Suprapubic skin (tissue), 3 donors: ENCODE measurements around the gene INSYN2B.

ENCODE experiments used
- CTCF ChIP-seq, 2 donors: fragments of 200-600 bp in 1 of 2; fragments of 450-650 bp in 1 of 2; sonication (generic) in 1 of 2; IDR thresholded peaks; one replicate each; pipeline ENCODE4 v1.5.1; 2016 to 2019; ENCODE audit warnings: antibody characterized with exemption in 2 of 2, mild to moderate bottlenecking in 1 of 2, moderate library complexity in 1 of 2
- POLR2A ChIP-seq, 2 donors: fragments of 450-650 bp; IDR thresholded peaks; one replicate each; pipeline ENCODE4 v1.6.1; 2017; ENCODE audit warnings: antibody characterized with exemption in 2 of 2, mild to moderate bottlenecking in 2 of 2, moderate library complexity in 2 of 2

GRCh38 chr5:169851321-169851850 is 128.9 kb downstream of the INSYN2B start:
- TF ChIP-seq POLR2A (IDR thresholded peaks at IDR 0.05) (no peak), CTCF (IDR thresholded peaks at IDR 0.05) (no peak)
